ENCODE measurements around the gene ARSI. TPM values are rescaled to one million over a fixed set of nuclear protein-coding genes. Genes with fewer than 3 reads are reported as not detected.

Gene ARSI
- total RNA-seq, 2 donors from 2014 or later = 2.4 to 2.7 TPM

DNA sequence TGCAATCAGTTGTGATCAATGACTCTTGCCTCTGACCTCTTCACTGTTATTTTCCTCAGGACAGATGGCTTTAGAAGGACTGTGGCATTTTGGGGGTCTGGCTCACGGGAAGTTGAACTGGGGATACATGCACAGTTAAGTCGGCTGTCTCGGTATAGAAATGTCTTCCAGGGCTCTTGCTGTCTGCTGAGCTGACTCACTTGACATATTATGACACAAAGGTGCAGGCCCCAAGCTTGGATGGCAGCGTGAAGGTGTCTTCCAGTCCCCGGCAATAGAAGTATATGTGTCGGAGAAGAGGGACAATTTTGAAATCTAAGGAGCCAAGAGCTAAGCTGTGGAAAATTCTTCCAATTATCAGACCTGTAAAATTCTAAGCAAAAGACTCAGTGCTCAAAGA lies 9.8 kb upstream of the ARSI start:
- Mint-ChIP-seq H3K27me3 (ENCODE audit: insufficient read depth) (peaks cover 5% of the 10 kb centered on the region), H3K4me1 (peaks cover 7% of the 10 kb centered on the region), H3K36me3 (ENCODE audit: low read depth) (no peaks in the 10 kb centered on the region), H3K4me3 (no peak overlapping the region), H3K27ac (no peak overlapping the region), H3K9me3 (no peaks in the 10 kb centered on the region)
- H3K27me3 ChIP-seq (ENCODE audit: control insufficient read depth, insufficient read depth, low read length, poor library complexity, severe bottlenecking) = no peaks in the 10 kb centered on the region
- H3K4me1 ChIP-seq (ENCODE audit: control insufficient read depth, insufficient read depth, low read length) = no peaks in the 10 kb centered on the region
- H3K27ac ChIP-seq (ENCODE audit: low read depth, low read length) = no peak overlapping the region
- no peak for DNase-seq
- TF ChIP-seq, protein P1, sequence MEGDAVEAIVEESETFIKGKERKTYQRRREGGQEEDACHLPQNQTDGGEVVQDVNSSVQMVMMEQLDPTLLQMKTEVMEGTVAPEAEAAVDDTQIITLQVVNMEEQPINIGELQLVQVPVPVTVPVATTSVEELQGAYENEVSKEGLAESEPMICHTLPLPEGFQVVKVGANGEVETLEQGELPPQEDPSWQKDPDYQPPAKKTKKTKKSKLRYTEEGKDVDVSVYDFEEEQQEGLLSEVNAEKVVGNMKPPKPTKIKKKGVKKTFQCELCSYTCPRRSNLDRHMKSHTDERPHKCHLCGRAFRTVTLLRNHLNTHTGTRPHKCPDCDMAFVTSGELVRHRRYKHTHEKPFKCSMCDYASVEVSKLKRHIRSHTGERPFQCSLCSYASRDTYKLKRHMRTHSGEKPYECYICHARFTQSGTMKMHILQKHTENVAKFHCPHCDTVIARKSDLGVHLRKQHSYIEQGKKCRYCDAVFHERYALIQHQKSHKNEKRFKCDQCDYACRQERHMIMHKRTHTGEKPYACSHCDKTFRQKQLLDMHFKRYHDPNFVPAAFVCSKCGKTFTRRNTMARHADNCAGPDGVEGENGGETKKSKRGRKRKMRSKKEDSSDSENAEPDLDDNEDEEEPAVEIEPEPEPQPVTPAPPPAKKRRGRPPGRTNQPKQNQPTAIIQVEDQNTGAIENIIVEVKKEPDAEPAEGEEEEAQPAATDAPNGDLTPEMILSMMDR (conservative IDR thresholded peaks at IDR 0.05) = no peak
- no peak overlapping the region for H3K4me3 ChIP-seq (ENCODE audit: low read length)
- H3K9me3 ChIP-seq (ENCODE audit: control insufficient read depth, low read length) = no peaks in the 10 kb centered on the region
- no peak overlapping the region for H3K9ac ChIP-seq (ENCODE audit: extremely low read depth, low read length, poor library complexity, severe bottlenecking)
- WGBS, 2 experiments (ENCODE audit: insufficient coverage in 1 of 2, insufficient read length in 1 of 2) = 91% methylated on average over 5 to 6 of the region's 6 CpGs
- no peaks in the 10 kb centered on the region for H3K36me3 ChIP-seq (ENCODE audit: control insufficient read depth, insufficient read depth, low read length)

DNA sequence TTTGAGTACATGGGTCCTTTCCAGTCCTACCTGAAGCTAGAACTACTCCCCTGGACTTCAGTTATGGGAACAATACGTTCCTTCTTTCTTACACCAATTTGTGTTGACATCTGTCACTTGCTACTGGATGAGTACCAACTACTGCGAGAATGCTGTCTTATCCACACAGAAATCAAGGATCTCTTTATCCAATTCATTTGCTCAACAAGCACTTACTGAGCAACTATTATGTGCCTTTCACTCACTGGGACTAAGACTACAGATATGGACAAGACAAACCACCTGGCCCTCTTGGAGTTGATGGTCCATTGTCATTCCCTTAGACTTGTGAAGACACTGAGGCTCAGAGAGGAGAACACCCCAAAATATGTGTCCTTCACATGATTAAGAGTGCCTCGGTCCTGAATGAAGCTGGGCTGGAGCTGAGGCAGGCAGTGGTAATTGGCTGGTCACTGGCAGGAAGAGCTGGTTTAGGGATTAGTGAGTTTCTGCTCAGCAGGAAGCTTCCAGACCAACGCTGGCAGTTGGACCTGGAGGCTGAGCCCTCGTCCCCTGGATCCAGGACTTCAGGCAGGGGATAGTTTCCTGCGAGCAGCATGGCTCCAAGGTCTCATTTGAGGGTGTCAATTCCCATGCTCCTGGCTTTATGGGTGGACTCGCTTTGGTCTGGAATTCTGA lies 8.4 kb upstream of the ARSI start:
- Histone ChIP-seq H3K4me1 (ENCODE audit: control insufficient read depth, insufficient read depth, low read length) (no peaks in the 10 kb centered on the region), H3K9ac (ENCODE audit: extremely low read depth, low read length, poor library complexity, severe bottlenecking) (no peak overlapping the region), H3K27ac (ENCODE audit: low read depth, low read length) (no peak overlapping the region), H3K4me3 (ENCODE audit: low read length) (no peak overlapping the region), H3K36me3 (ENCODE audit: control insufficient read depth, insufficient read depth, low read length) (no peaks in the 10 kb centered on the region), H3K9me3 (ENCODE audit: control insufficient read depth, low read length) (no peaks in the 10 kb centered on the region), H3K27me3 (ENCODE audit: control insufficient read depth, insufficient read depth, low read length, poor library complexity, severe bottlenecking) (peaks cover 3% of the 10 kb centered on the region)
- Mint-ChIP-seq H3K36me3 (ENCODE audit: low read depth) (no peaks in the 10 kb centered on the region), H3K9me3 (no peaks in the 10 kb centered on the region), H3K4me1 (peaks cover 4% of the 10 kb centered on the region), H3K4me3 (no peak overlapping the region), H3K27me3 (ENCODE audit: insufficient read depth) (peaks cover 7% of the 10 kb centered on the region), H3K27ac (no peak overlapping the region)
- 78 to 82% methylated on average over 5 to 7 of the region's 7 CpGs for WGBS, 2 experiments (ENCODE audit: insufficient coverage in 1 of 2, insufficient read length in 1 of 2)
- TF ChIP-seq, protein P1 (conservative IDR thresholded peaks at IDR 0.05) = no peak
- peak; percentile 80 for DNase-seq

DNA sequence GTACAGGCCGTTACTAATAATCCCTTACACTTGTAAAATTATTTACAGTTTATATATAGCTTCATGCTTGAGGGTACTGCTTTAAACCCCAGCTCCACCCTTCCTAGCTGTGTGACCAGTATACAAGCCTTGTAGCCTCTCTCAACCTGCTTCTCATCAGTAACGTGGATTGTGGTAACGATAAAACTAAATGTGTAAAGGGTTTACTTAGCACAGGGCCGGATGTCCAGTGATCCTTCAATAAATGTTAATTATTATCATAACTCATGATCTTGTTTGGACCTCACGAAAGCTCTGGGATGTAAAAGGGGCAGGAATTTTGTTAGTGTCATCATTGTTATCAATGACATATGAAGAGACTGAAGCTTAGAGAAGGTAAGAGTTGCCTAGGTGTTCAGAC lies 7.5 kb upstream of the ARSI start:
- H3K27me3 ChIP-seq (ENCODE audit: control insufficient read depth, insufficient read depth, low read length, poor library complexity, severe bottlenecking) = peaks cover 3% of the 10 kb centered on the region
- no peaks in the 10 kb centered on the region for H3K36me3 Mint-ChIP-seq (ENCODE audit: low read depth)
- 83 to 93% methylated on average over 1 to 5 of the region's 5 CpGs for WGBS, 2 experiments (ENCODE audit: insufficient coverage in 1 of 2, insufficient read length in 1 of 2)
- no peak overlapping the region for H3K27ac Mint-ChIP-seq
- no peaks in the 10 kb centered on the region for H3K9me3 ChIP-seq (ENCODE audit: control insufficient read depth, low read length)
- no peaks in the 10 kb centered on the region for H3K4me1 ChIP-seq (ENCODE audit: control insufficient read depth, insufficient read depth, low read length)
- no peak for DNase-seq
- H3K9me3 Mint-ChIP-seq = no peaks in the 10 kb centered on the region
- TF ChIP-seq, protein P1 (conservative IDR thresholded peaks at IDR 0.05) = no peak
- H3K36me3 ChIP-seq (ENCODE audit: control insufficient read depth, insufficient read depth, low read length) = no peaks in the 10 kb centered on the region
- H3K4me3 Mint-ChIP-seq = no peak overlapping the region
- H3K4me3 ChIP-seq (ENCODE audit: low read length) = no peak overlapping the region
- no peak overlapping the region for H3K9ac ChIP-seq (ENCODE audit: extremely low read depth, low read length, poor library complexity, severe bottlenecking)
- H3K4me1 Mint-ChIP-seq = peaks cover 8% of the 10 kb centered on the region
- peaks cover 11% of the 10 kb centered on the region for H3K27me3 Mint-ChIP-seq (ENCODE audit: insufficient read depth)
- H3K27ac ChIP-seq (ENCODE audit: low read depth, low read length) = no peak overlapping the region

All from endodermal cell (in vitro differentiated cells).